Gastrocnemius medialis (tissue), 4 donors: ENCODE data around the gene FBXO7.

Experiments used
- CTCF ChIP-seq, 5 experiments: fragments of 450-650 bp in 3 of 5; fragments of 200-600 bp in 2 of 5; sonication (generic) in 2 of 5; IDR thresholded peaks in 4 of 5; conservative IDR thresholded peaks in 1 of 5; 1 replicate in 4 of 5; 2 replicates in 1 of 5; pipeline ENCODE4 v1.5.1; 2016 to 2019; ENCODE audit warnings: antibody characterized with exemption in 5 of 5, mild to moderate bottlenecking in 3 of 5, moderate library complexity in 3 of 5
- POLR2A ChIP-seq, 2 donors: fragments of 450-650 bp; IDR thresholded peaks; one replicate each; pipeline ENCODE4 v1.6.1; 2017; ENCODE audit warnings: antibody characterized with exemption in 2 of 2, mild to moderate bottlenecking in 2 of 2, moderate library complexity in 2 of 2

GRCh38 chr22:32466496-32466895 lies 8.1 kb upstream of the FBXO7 start:
- TF ChIP-seq CTCF (IDR thresholded peaks at IDR 0.05 in 4 of 5, conservative IDR thresholded peaks at IDR 0.05 in 1 of 5) (no peak), POLR2A (IDR thresholded peaks at IDR 0.05) (no peak)
